Lung (tissue), 12 donors: ENCODE measurements around the gene ID4. TPM values are rescaled to one million over a fixed set of nuclear protein-coding genes. Genes with fewer than 3 reads are reported as not detected.

ENCODE experiments used
- ATAC-seq: fragments of 200-7000 bp; cut with Tn5 transposase; one replicate; pipeline ENCODE4 v1.9.1; 2020; ENCODE audit warnings: moderate number of reproducible peaks; ENCODE audit not compliant: insufficient read depth, low FRiP score
- DNase-seq, 3 donors: peaks; one replicate each; pipeline ENCODE4 v3.0.0-alpha.2; 2013 to 2017
- H3K27ac ChIP-seq, 2 donors: one replicate each; pipeline ENCODE4 v1.5.1; 2013; ENCODE audit warnings: mild to moderate bottlenecking in 2 of 2, moderate library complexity in 2 of 2, control low read depth in 1 of 2, inconsistent platforms in 1 of 2, low read depth in 1 of 2, low read length in 1 of 2
- H3K27me3 ChIP-seq, 3 donors: one replicate each; pipeline ENCODE4 v1.5.1; 2013; ENCODE audit warnings: low read length in 2 of 3; ENCODE audit not compliant: control insufficient read depth in 3 of 3, insufficient read depth in 3 of 3
- H3K36me3 ChIP-seq, 4 donors: one replicate each; pipeline ENCODE4 v1.5.1; 2013; ENCODE audit warnings: low read length in 4 of 4, mild to moderate bottlenecking in 1 of 4, moderate library complexity in 1 of 4; ENCODE audit not compliant: control insufficient read depth in 4 of 4, insufficient read depth in 4 of 4
- H3K4me1 ChIP-seq, 5 donors: one replicate each; pipeline ENCODE4 v1.5.1; 2013; ENCODE audit warnings: low read length in 5 of 5, mild to moderate bottlenecking in 2 of 5, moderate library complexity in 1 of 5; ENCODE audit not compliant: control insufficient read depth in 5 of 5, insufficient read depth in 5 of 5
- H3K4me3 ChIP-seq: one replicate; pipeline ENCODE4 v1.5.1; 2013; ENCODE audit warnings: mild to moderate bottlenecking, control low read depth, moderate library complexity
- H3K9ac ChIP-seq, 2 donors: one replicate each; pipeline ENCODE4 v1.5.1; 2013; ENCODE audit warnings: low read length in 2 of 2, control low read depth in 1 of 2; ENCODE audit not compliant: insufficient read depth in 1 of 2
- H3K9me3 ChIP-seq, 4 donors: one replicate each; pipeline ENCODE4 v1.5.1; 2013; ENCODE audit warnings: low read length in 3 of 4, mild to moderate bottlenecking in 1 of 4, moderate library complexity in 1 of 4; ENCODE audit not compliant: control insufficient read depth in 4 of 4, insufficient read depth in 3 of 4
- CTCF ChIP-seq: IDR thresholded peaks from 2 replicates; pipeline ENCODE4 v1.5.1; 2012; ENCODE audit warnings: mild to moderate bottlenecking; ENCODE audit errors: control extremely low read depth, extremely low read depth
- WGBS, 2 donors: extraction: QIAGEN DNeasy Blood & Tissue Kit; methylation state at CpG; one replicate each; pipeline ENCODE4 v1.1.7; 2013; 5-methylcytosine and 5-hydroxymethylcytosine counted together
- polyA plus RNA-seq, 2 donors: library from polyadenylated mRNA; stranded (reverse); fragments of 200-250 nt; gene quantifications; one replicate each; pipeline ENCODE4 v1.2.1, GENCODE V29; 2013
- total RNA-seq, 2 donors: library from RNA; depleted of rRNA in 1 of 2; stranded (reverse); fragments of >200 nt in 1 of 2; gene quantifications; one replicate each; pipeline ENCODE4 v1.2.1, GENCODE V29; 2014 to 2021
- donor health status: control.
- donor health status: control.
- donor health status: Bipolar disorder and iron deficiency.
- donor health status: healthy.
- donor health status: DM: yes; HTN: yes; CAD: no.

ID4 gene
- total and polyA plus RNA-seq, 4 donors, result 23.9 to 66.5 (median 39.2) TPM

DNA sequence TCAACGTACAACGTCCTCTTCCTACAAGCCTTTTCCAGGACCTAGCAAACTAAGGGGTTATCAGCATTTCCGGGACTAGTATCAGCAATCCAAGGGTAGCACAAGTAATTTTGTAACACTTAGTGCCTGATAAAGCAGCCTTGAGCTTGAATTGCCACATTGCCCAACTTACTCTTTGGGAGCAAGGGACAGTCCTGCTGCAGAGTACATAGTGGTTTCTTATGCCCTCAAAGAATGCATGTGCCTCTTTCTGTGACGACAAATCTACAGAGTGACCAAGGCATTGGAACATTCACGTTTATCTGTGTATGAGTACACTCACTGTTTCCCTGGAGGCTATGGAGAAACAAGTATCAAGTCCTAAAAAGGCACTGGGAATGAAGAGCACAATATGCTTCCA is 3.2 kb upstream of the ID4 start:
- WGBS, 2 donors, result 52 to 79% methylated on average over 5 of the region's 5 CpGs

GRCh38 chr6:19834858-19835257 is 2.3 kb upstream of the ID4 start:
- H3K4me1 ChIP-seq, result peaks cover 0 to 4% (median 2%) of the 10 kb centered on the region in 5 donors
- ATAC-seq (no peak), DNase-seq (no peak)
- H3K9me3 ChIP-seq, result peaks cover 0 to 6% (median 0%) of the 10 kb centered on the region in 4 donors
- H3K4me3 ChIP-seq, result no peak overlapping the region
- H3K9ac ChIP-seq, result no peak overlapping the region
- 88 to 92% methylated on average over 5 of the region's 5 CpGs for WGBS, 2 donors
- no peaks in the 10 kb centered on the region for H3K27me3 ChIP-seq
- H3K27ac ChIP-seq, result no peak overlapping the region
- no peak for TF ChIP-seq CTCF
- H3K36me3 ChIP-seq, result peaks cover 0 to 5% (median 0%) of the 10 kb centered on the region in 4 donors

More for the DNA sequence above, 3.2 kb upstream of the ID4 start:
- Histone ChIP-seq H3K27ac (no peak overlapping the region), H3K27me3 (no peaks in the 10 kb centered on the region), H3K9me3 (peaks cover 0 to 6% (median 0%) of the 10 kb centered on the region in 4 donors), H3K9ac (no peak overlapping the region), H3K4me3 (no peak overlapping the region), H3K4me1 (peaks cover 0 to 4% (median 0%) of the 10 kb centered on the region in 5 donors), H3K36me3 (peaks cover 0 to 5% (median 0%) of the 10 kb centered on the region in 4 donors)
- TF ChIP-seq CTCF, result no peak
- no peak for DNase-seq
- no peak for ATAC-seq

DNA sequence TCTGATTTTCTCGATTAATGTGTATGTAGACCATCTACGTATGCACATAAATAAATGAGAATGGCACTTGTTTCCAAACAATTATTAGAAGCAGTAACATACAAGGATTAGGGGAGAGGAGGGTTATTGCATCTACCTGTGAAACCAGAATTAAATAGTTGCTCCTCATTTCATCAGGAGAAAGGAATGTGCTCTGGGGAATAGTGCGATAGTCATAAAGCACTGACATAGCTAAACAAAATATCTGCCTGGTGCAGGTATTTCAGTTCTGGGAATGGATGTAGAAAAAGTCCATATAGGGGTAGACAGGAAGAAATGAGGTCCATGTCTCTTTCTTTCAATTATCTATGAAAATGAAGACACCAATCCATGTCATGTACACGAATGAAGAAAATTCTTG is 1.6 kb upstream of the ID4 start:
- Histone ChIP-seq H3K36me3 (peaks cover 0 to 5% (median 0%) of the 10 kb centered on the region in 4 donors), H3K27ac (no peak overlapping the region), H3K4me3 (no peak overlapping the region), H3K27me3 (no peaks in the 10 kb centered on the region), H3K9ac (no peak overlapping the region), H3K9me3 (peaks cover 0 to 6% (median 0%) of the 10 kb centered on the region in 4 donors), H3K4me1 (peaks cover 0 to 5% (median 2%) of the 10 kb centered on the region in 5 donors)
- ATAC-seq (no peak), DNase-seq (no peak)
- 87 to 90% methylated on average over 4 of the region's 4 CpGs for WGBS, 2 donors
- TF ChIP-seq CTCF, result no peak
